Panc1 (cell line): ENCODE measurements around the gene IMPG2. TPM values are rescaled to one million over a fixed set of nuclear protein-coding genes. Genes with fewer than 3 reads are reported as not detected.

Source experiments
- ATAC-seq: fragments of 200-7000 bp; cut with Tn5 transposase; 2 replicates; pipeline ENCODE4 v1.9.1; 2020; ENCODE audit warnings: mild to moderate bottlenecking, moderate library complexity
- BruUV-seq: library from RNA; stranded (reverse); fragments of 400-500 nt; replicated peaks from 2 replicates; lab custom pipeline; 2021; lab: Mats Ljungman, UMichigan
- CTCF ChIA-PET: fragments of 300-600 bp; sonication (Branson Sonifier 250); formaldehyde crosslinking; loops from one replicate; lab custom pipeline; 2022; ENCODE audit warnings: antibody characterized with exemption; lab: Charles Lee
- POLR2A ChIA-PET: fragments of 300-600 bp; sonication (Branson Sonifier 250); formaldehyde crosslinking; loops from one replicate; lab custom pipeline; 2022; ENCODE audit warnings: antibody characterized with exemption; lab: Charles Lee
- DNase-seq: peaks from one replicate; pipeline ENCODE4 v3.0.0-alpha.2; 2010; ENCODE audit warnings: low read depth, low spot score
- H3K27ac ChIP-seq: 2 replicates; pipeline ENCODE4 v1.5.1; 2011; ENCODE audit warnings: mild to moderate bottlenecking, low read length, inconsistent platforms
- H3K27me3 ChIP-seq: fragments of 200-500 bp; sonication (Bioruptor generic); 2 replicates; pipeline ENCODE4 v1.6.0; 2014; ENCODE audit warnings: low read length, inconsistent platforms; ENCODE audit not compliant: control insufficient read depth, insufficient read depth
- H3K36me3 ChIP-seq: fragments of 200-500 bp; sonication (Bioruptor generic); 2 replicates; pipeline ENCODE4 v1.5.1; 2014; ENCODE audit warnings: inconsistent platforms, mild to moderate bottlenecking, low read length, moderate library complexity; ENCODE audit not compliant: control insufficient read depth, insufficient read depth
- H3K4me1 ChIP-seq: 2 replicates; pipeline ENCODE4 v1.5.1; 2011; ENCODE audit warnings: inconsistent platforms, mild to moderate bottlenecking, low read length, moderate library complexity; ENCODE audit not compliant: control insufficient read depth, insufficient read depth
- H3K4me3 ChIP-seq, 2 experiments: 2 replicates each; pipeline ENCODE4 v1.5.1; 2011 to 2012; ENCODE audit warnings: low read depth in 2 of 2, low read length in 2 of 2, mild to moderate bottlenecking in 2 of 2, inconsistent platforms in 1 of 2, moderate library complexity in 1 of 2
- H3K9me3 ChIP-seq: fragments of 200-500 bp; sonication (Bioruptor generic); 2 replicates; pipeline ENCODE4 v1.5.1; 2014; ENCODE audit warnings: low read depth, mild to moderate bottlenecking, inconsistent platforms, low read length, moderate library complexity; ENCODE audit not compliant: control insufficient read depth, insufficient read depth
- CTCF ChIP-seq: fragments of 450-650 bp; IDR thresholded peaks from 2 replicates; pipeline ENCODE4 v1.5.1; 2017; ENCODE audit warnings: mild to moderate bottlenecking
- POLR2AphosphoS5 ChIP-seq: IDR thresholded peaks from 2 replicates; pipeline ENCODE4 v1.6.1; 2012; ENCODE audit warnings: mild to moderate bottlenecking, low read depth, low read length, moderate library complexity
- REST ChIP-seq, 2 experiments: IDR thresholded peaks; 2 replicates each; pipeline ENCODE4 v1.6.1; 2011 to 2012; ENCODE audit warnings: low read depth in 2 of 2, control low read depth in 1 of 2, low read length in 1 of 2, mild to moderate bottlenecking in 1 of 2, moderate library complexity in 1 of 2; ENCODE audit not compliant: insufficient read depth in 1 of 2
- SIN3A ChIP-seq: IDR thresholded peaks from 2 replicates; pipeline ENCODE4 v1.6.1; 2012; ENCODE audit warnings: low read depth, mild to moderate bottlenecking, low read length, moderate library complexity, borderline replicate concordance; ENCODE audit not compliant: insufficient read depth
- TCF7L2 ChIP-seq: IDR thresholded peaks from 2 replicates; pipeline ENCODE4 v1.6.1; 2011; ENCODE audit warnings: mild to moderate bottlenecking, low read depth, low read length, inconsistent platforms
- in situ Hi-C: cut with HindIII; loops from 2 replicates; pipeline ENCODE4 v1.10.0; 2016; ENCODE audit warnings: low sequenced_read_pairs, low pct_unique_long_range_greater_than_20kb
- intact Hi-C: fragments of 100-400 bp; cut with micrococcal nuclease; formaldehyde crosslinking; loops from one replicate; pipeline ENCODE4 v1.10.0; 2022; ENCODE audit not compliant: unreplicated experiment
- total RNA-seq: library from RNA; stranded (reverse); gene quantifications from one replicate; pipeline ENCODE4 v1.2.1, GENCODE V29; 2021; ENCODE audit not compliant: unreplicated experiment

IMPG2 gene
- total RNA-seq, 1 experiment from 2014 or later = 0.10 TPM

- intact Hi-C loops = loop anchor here (10.0 kb wide), 1 partner anchor 425 kb away; no protein-coding TSS in a partner anchor
- no peak for ATAC-seq
These were observed 140.7 kb downstream of the IMPG2 start for GRCh38 chr3:101179637-101180036.

GRCh38 chr3:101177577-101177976, 142.8 kb downstream of the IMPG2 start:
- ChIA-PET POLR2A (no interaction called here), CTCF (no interaction called here)
- no peak for TF ChIP-seq TCF7L2
- TF ChIP-seq REST (IDR thresholded peaks at IDR 0.05; ENCODE audit: insufficient read depth in 1 of 2, low read depth in 2 of 2, low read length in 1 of 2) = no peak
- no peak for TF ChIP-seq POLR2AphosphoS5
- no peak for TF ChIP-seq SIN3A
- no peak for TF ChIP-seq CTCF
- no TSS peak for BruUV-seq
- Histone ChIP-seq H3K9me3 (no peaks in the 10 kb centered on the region), H3K27me3 (no peaks in the 10 kb centered on the region; the same call in 1 of the 2 replicates), H3K4me3 (no peak overlapping the region), H3K27ac (no peak overlapping the region), H3K36me3 (no peaks in the 10 kb centered on the region), H3K4me1 (no peaks in the 10 kb centered on the region)
- DNase-seq = no peak
- no peak for ATAC-seq
- intact Hi-C loops = no loop called here
- in situ Hi-C loops = no loop called here

More at GRCh38 chr3:101179637-101180036, 140.7 kb downstream of the IMPG2 start:
- ChIA-PET POLR2A (no interaction called here), CTCF (no interaction called here)
- no peaks in the 10 kb centered on the region for H3K9me3 ChIP-seq
- in situ Hi-C loops = no loop called here
- DNase-seq = no peak
- BruUV-seq = no TSS peak
- H3K36me3 ChIP-seq = no peaks in the 10 kb centered on the region
- H3K4me1 ChIP-seq = no peaks in the 10 kb centered on the region
- H3K27ac ChIP-seq = no peak overlapping the region
- H3K4me3 ChIP-seq = no peak overlapping the region
- H3K27me3 ChIP-seq = no peaks in the 10 kb centered on the region; the same call in 1 of the 2 replicates
- TF ChIP-seq SIN3A = no peak
- TF ChIP-seq POLR2AphosphoS5 = no peak
- TF ChIP-seq REST (IDR thresholded peaks at IDR 0.05; ENCODE audit: insufficient read depth in 1 of 2, low read depth in 2 of 2, low read length in 1 of 2) = no peak
- TF ChIP-seq CTCF = no peak
- no peak for TF ChIP-seq TCF7L2
